Left lung (tissue), 10 donors: ENCODE data around the gene TRIM7. TPM values are rescaled to one million over a fixed set of nuclear protein-coding genes. Genes with fewer than 3 reads are reported as not detected.
A peak's percentile ranks its signal among the peaks of the same experiment; 100 is the strongest.

Experiments used
- ATAC-seq: fragments of 200-7000 bp; cut with Tn5 transposase; one replicate; pipeline ENCODE4 v1.9.1; 2020; ENCODE audit warnings: moderate library complexity
- DNase-seq, 4 donors: peaks; one replicate each; pipeline ENCODE4 v3.0.0-alpha.2; 2013 to 2020
- H3K27ac ChIP-seq, 2 donors: fragments of 200-600 bp; sonication (generic) in 1 of 2; one replicate each; pipeline versions ENCODE4 v1.5.0 to v1.8.0; 2020 to 2021
- H3K27me3 ChIP-seq, 2 donors: fragments of 200-600 bp; sonication (generic) in 1 of 2; one replicate each; pipeline versions ENCODE4 v1.5.0 to v1.8.0; 2020 to 2021
- H3K36me3 ChIP-seq, 2 donors: fragments of 200-600 bp; sonication (generic) in 1 of 2; one replicate each; pipeline versions ENCODE4 v1.5.0 to v1.8.0; 2020 to 2021
- H3K4me1 ChIP-seq, 2 donors: fragments of 200-600 bp; one replicate each; pipeline ENCODE4 v1.8.0; 2021
- H3K4me3 ChIP-seq, 2 donors: fragments of 200-600 bp; sonication (generic) in 1 of 2; one replicate each; pipeline versions ENCODE4 v1.5.0 to v1.8.0; 2020 to 2021; ENCODE audit warnings: mild to moderate bottlenecking in 1 of 2
- H3K9me3 ChIP-seq, 2 donors: fragments of 200-600 bp; sonication (generic) in 1 of 2; one replicate each; pipeline versions ENCODE4 v1.5.0 to v1.8.0; 2020 to 2021
- intact Hi-C, 2 donors: fragments of 100-400 bp; cut with DNase I; formaldehyde crosslinking; loops; one replicate each; pipeline versions ENCODE4 v1.11.2 to v1.14.2; 2022
- polyA plus RNA-seq, 6 donors: library from polyadenylated mRNA; unstranded; fragments of 120-200 nt; gene quantifications; one replicate each; pipeline ENCODE4 v1.2.1, GENCODE V29; 2013; ENCODE audit not compliant: insufficient read length in 6 of 6
- total RNA-seq, 2 donors: library from RNA; stranded (reverse); fragmentation: NEBNext Ultra II Directional; extraction: Animal tissue kit (Norgen Biotek cat#: 25700); gene quantifications; one replicate each; pipeline ENCODE4 v1.2.1, GENCODE V29; 2021
- TF ChIP-seq, protein P1 (sequence below), 2 donors: fragments of 200-600 bp; sonication (generic) in 1 of 2; IDR thresholded peaks; one replicate each; pipeline versions ENCODE4 v1.5.0 to v1.8.0; 2021; ENCODE audit warnings: antibody characterized with exemption in 2 of 2
- donor health status: DM: no; HTN: yes; CAD: no.
- donor health status: DM: no; HTN: no; CAD: no.

The TRIM7 gene
- total and polyA plus RNA-seq, 8 donors: 0.30 to 5.7 (median 0.39) TPM

DNA sequence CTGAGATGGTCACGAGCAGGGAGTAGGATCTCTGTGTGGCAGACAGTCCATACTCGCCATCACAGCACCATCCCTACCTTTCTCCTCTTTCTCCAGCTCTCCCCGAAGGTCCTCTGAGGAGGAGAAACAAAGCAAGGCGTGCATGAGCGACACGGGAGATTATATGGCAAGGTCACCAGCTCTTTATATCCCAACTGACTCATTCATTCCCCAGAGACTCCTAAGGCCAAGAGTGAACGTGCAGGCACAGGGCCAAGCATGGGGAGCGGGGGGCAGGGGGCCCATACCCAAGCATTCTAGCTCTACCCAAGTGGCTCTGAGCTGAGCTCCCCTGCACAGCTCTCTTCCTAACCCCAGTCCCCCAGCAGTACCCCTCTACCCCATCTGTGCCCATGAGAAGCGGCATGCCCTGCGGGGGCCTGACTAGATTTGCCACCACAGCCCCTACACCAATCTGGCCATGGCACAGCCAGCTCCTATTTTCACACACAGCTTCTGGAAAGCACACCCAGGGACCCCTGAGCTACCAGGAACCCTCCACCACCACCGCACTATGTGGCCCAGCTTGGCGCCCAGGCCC, 6.8 kb downstream of the TRIM7 start:
- ATAC-seq (no peak), DNase-seq (peak in 1 of 4 donors; percentile 19)
- TF ChIP-seq, protein P1, sequence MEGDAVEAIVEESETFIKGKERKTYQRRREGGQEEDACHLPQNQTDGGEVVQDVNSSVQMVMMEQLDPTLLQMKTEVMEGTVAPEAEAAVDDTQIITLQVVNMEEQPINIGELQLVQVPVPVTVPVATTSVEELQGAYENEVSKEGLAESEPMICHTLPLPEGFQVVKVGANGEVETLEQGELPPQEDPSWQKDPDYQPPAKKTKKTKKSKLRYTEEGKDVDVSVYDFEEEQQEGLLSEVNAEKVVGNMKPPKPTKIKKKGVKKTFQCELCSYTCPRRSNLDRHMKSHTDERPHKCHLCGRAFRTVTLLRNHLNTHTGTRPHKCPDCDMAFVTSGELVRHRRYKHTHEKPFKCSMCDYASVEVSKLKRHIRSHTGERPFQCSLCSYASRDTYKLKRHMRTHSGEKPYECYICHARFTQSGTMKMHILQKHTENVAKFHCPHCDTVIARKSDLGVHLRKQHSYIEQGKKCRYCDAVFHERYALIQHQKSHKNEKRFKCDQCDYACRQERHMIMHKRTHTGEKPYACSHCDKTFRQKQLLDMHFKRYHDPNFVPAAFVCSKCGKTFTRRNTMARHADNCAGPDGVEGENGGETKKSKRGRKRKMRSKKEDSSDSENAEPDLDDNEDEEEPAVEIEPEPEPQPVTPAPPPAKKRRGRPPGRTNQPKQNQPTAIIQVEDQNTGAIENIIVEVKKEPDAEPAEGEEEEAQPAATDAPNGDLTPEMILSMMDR (IDR thresholded peaks at IDR 0.05): no peak
- intact Hi-C loops: no loop called here
- no peak overlapping the region for H3K4me3 ChIP-seq
- peaks cover under 1 to 7% of the 10 kb centered on the region in 2 donors for H3K4me1 ChIP-seq
- no peaks in the 10 kb centered on the region for H3K9me3 ChIP-seq
- no peaks in the 10 kb centered on the region for H3K27me3 ChIP-seq
- no peaks in the 10 kb centered on the region for H3K36me3 ChIP-seq
- no peak overlapping the region for H3K27ac ChIP-seq

DNA sequence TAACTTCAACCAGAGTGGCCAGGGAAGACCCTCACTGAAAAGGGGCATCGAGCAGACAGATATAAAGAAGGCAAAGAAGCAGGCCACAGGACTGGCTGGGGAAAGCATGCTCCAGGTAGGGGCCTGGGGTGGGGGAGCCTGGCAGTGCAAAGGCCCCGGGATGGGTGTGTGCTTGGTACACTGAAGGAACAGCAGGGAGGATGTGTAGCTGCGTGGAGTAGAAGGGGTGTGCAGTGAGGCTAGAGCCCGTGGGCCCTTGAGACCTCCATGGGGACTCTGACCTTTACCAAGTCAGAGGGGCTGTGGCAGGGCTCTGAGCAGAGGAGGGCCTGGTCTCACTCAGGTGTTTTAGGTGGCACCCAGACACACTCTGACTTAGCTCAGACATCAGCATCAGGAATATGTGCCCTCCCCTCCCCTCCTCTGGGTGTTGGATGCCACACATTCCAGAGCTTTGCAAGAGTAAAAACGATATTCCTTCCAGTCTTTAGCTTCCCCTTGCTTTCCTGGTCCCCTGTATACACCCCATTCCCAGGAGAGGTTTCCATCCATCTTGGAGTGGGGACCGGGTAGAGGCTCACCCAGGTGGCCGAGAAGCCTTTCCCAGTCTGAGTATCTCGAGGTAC, 7.6 kb downstream of the TRIM7 start:
- no peak for ATAC-seq
- no peak overlapping the region for H3K27ac ChIP-seq
- no peaks in the 10 kb centered on the region for H3K9me3 ChIP-seq
- H3K27me3 ChIP-seq: no peaks in the 10 kb centered on the region
- H3K36me3 ChIP-seq: no peaks in the 10 kb centered on the region
- no peak overlapping the region for H3K4me3 ChIP-seq
- TF ChIP-seq, protein P1 (IDR thresholded peaks at IDR 0.05): no peak
- intact Hi-C loops: no loop called here
- peaks cover 3 to 8% of the 10 kb centered on the region in 2 donors for H3K4me1 ChIP-seq
- peak in 1 of 4 donors; percentile 10 for DNase-seq

DNA sequence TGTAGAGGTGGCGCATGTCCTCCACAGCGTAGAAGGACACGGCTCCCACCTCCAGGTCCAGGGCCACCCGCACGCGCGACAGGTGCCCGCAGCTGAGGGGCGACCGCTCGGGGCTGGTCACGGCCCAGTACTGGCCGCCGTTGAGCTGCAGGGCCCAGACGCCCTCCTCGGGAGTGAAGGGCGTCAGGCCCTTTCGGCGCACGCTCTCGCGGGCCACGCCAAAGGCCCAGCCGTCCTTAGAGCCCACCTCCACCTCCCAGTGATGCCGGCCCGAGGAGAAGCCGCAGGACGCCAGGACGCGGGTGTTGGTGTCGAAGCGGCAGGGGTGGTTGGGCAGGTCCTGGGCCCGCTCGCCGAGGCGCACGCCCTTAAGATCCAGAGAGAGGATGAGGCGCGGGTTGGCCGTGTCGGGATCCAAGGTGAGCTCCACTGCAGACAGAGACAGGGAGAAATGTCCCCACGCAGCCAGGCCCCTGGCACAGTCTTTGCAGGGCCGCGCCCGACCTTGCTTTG, 9.7 kb downstream of the TRIM7 start:
- Histone ChIP-seq H3K36me3 (no peaks in the 10 kb centered on the region), H3K27me3 (no peaks in the 10 kb centered on the region), H3K9me3 (no peaks in the 10 kb centered on the region), H3K4me3 (no peak overlapping the region), H3K27ac (no peak overlapping the region), H3K4me1 (peaks cover 5 to 17% of the 10 kb centered on the region in 2 donors)
- DNase-seq (peak in 1 of 4 donors; percentile 76), ATAC-seq (no peak)
- TF ChIP-seq, protein P1 (IDR thresholded peaks at IDR 0.05): no peak
- intact Hi-C loops: no loop called here

DNA sequence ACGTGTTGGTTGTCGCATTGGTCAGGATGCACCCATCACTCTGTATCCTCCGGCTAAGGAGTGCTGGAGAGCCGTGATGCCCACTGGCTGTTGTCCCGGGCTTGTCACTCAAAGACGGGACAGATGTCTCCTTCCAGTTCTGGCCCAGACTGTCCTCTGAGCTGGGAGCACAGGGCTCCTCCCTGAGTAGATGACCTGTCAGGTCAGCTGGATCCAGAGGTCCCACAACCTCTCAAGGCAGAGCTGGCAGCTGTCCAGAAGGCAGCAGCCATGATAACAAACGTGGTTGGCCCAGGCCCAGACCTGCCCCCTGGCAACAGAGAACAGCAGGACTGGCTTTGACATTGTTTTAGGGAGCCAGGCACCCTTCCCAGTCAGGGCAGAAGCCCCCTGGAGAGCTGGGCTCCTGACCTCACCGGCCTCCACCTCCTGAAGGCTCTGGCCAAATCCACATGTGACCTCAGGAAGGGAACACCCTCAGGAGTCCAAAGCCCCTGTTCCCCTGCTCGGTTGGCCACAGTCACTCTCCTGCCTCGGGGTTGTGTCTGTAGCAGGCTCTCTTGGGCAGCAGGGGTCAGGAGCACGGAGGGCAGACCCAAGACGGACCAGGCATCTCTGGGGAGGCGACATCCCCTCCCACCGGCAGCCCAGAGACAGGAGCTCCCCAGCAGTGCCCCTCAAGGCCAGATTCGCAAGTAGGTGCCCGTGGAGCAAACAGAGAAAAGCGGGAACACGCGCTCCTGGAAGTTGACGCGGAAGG, 10.3 kb downstream of the TRIM7 start:
- H3K4me1 ChIP-seq: peaks cover 5 to 23% of the 10 kb centered on the region in 2 donors
- H3K36me3 ChIP-seq: no peaks in the 10 kb centered on the region
- H3K27ac ChIP-seq: no peak overlapping the region
- no peaks in the 10 kb centered on the region for H3K9me3 ChIP-seq
- no peaks in the 10 kb centered on the region for H3K27me3 ChIP-seq
- intact Hi-C loops: no loop called here
- no peak overlapping the region for H3K4me3 ChIP-seq
- DNase-seq (no peak), ATAC-seq (no peak)
- TF ChIP-seq, protein P1 (IDR thresholded peaks at IDR 0.05): no peak

DNA sequence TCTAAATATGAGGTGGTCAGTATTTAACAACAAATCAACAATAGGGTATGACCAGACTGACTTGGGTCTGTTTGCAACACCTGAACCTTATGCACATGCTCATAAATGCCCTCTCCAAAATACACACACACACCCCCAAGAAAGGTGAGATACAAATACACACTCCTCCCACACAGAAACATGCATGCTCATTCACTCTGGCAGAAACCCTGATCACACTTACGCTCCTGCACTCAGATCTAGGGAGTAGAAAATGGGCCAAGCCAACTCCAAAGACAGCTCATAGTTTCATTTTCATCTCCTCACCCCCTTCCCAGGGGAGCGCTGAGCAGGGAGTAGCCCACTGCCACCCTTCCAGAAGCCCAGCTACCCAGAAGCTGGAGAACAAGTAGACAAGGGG, 11.3 kb downstream of the TRIM7 start:
- TF ChIP-seq, protein P1 (IDR thresholded peaks at IDR 0.05): no peak
- Histone ChIP-seq H3K27me3 (no peaks in the 10 kb centered on the region), H3K36me3 (no peaks in the 10 kb centered on the region), H3K27ac (no peak overlapping the region), H3K4me1 (peaks cover 5 to 31% of the 10 kb centered on the region in 2 donors), H3K9me3 (no peaks in the 10 kb centered on the region), H3K4me3 (no peak overlapping the region)
- ATAC-seq (no peak), DNase-seq (no peak)
- intact Hi-C loops: no loop called here
